GM19351 (cell line): ENCODE data around the gene CERS4.
"Not testable (repeated sequence)": the region's sequence is repeated elsewhere in the genome, so short reads cannot be mapped to it uniquely, and the experiment has no call there.

Experiments used
- ATAC-seq: cut with Tn5 transposase; IDR thresholded peaks from one replicate; pipeline ENCODE4 v1.9.1; 2021; ENCODE audit warnings: mild to moderate bottlenecking, moderate library complexity; ENCODE audit not compliant: unreplicated experiment

CERS4 gene

GRCh38 chr19:8208922-8209461, at the start of gene CERS4:
CERS4 (plus strand) TSS chr19:8209370; CDS start chr19:8251077, 41,707 bp downstream.
- peak; percentile 48 for ATAC-seq

DNA sequence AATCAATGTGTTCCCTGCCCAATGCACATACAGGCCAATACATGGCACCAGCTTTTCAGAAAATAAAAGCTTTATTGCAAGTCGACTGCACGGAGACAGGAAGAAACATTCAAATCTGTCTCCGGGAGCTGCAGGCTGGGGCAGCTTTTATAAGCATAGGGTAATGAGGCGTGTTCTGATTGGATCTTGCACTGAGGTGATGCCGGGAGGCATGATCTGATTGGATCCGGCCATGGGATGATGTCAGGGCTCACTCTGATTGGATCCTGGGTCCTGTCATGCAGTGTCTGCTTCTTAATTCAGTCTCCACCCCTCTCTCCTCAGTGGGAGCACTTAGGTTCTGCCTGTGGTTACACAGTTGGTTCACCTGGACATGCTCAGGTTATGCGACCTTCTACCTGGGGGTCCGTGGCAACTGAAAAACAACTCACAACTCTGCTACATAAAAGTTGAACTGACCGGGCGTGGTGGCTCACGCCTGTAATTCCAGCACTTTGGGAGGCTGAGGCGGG, 48.0 kb upstream of the CERS4 start:
- ATAC-seq, result no peak

DNA sequence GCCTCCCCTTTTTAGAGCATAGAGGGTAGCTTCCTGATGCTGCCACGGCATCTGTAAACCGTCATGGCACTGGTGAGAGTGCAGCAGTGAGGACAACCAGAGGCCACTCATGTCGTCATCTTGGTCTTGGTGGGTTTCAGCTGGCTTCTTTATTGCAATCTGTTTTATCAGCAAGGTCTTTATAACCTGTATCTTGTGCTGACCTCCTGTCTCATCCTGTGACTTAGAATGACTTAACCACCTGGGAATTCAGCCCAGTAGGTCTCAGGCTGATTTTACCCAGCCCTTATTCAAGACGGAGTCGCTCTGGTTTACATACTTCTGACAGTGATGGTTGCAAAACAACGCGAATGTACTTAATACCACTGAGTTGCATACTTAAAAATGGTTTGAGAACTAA, 45.4 kb upstream of the CERS4 start:
- no peak for ATAC-seq

DNA sequence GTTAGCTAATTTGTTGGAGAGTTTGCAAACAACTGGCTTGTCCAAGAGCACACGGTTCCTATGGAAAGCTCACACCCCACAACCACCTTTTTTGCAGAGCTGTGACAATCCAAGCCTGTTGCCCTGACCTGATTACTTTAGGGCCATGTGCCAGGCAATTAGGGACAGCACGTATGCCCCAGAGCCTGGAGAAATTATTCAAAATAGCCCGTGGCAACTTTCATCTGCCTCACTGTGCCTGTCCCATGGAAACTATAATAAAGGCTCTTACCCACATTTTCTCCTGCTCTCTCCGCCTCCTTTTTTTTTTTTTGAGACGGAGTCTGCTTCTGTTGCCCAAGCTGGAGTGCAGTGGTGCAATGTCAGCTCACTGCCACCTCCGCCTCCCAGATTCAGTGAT, 41.2 kb upstream of the CERS4 start:
- ATAC-seq, result no peak

GRCh38 chr19:8168537-8168936, 40.6 kb upstream of the CERS4 start:
- no peak for ATAC-seq

DNA sequence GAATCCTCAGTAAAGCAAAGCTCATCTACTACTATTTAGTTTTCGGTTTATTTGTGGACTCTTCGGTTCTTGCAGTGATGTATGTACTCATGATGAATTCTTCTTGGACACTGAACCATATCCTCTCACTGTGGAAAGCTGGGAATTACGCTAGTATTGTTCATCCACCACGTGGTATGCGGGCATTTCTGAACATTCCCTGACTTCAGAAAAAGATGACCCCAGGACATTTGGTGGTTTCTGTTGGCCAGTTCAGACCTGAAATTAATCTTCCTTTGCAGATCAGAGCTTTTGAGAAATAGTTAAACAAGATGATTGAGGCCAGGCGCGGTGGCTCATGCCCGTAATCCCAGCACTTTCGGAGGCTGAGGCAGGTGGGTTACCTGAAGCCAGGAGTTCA, 34.5 kb upstream of the CERS4 start:
- ATAC-seq, result no peak

DNA sequence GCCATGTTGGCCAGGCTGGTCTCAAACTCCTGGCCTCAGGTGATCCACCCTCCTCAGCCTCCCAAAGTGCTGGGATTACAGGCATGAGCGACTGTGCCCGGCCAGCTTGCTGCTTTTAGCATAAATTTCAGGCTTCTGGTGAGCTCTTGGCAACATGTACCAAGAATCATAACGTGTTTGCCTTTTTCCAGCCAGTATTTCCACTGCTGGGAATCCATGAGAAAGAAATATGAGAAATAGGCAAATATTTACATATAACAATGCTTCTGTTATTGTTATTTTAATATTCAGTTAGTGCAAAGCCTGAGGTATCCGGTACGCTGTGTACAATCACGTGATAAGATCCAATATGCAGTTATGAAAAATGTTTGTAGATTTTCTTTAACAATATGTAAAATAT, 29.2 kb upstream of the CERS4 start:
- ATAC-seq, result no peak

GRCh38 chr19:8184274-8184673, 24.9 kb upstream of the CERS4 start:
- ATAC-seq, result no peak

- ATAC-seq, result no peak
Measured at GRCh38 chr19:8185343-8186068, 23.7 kb upstream of the CERS4 start.

DNA sequence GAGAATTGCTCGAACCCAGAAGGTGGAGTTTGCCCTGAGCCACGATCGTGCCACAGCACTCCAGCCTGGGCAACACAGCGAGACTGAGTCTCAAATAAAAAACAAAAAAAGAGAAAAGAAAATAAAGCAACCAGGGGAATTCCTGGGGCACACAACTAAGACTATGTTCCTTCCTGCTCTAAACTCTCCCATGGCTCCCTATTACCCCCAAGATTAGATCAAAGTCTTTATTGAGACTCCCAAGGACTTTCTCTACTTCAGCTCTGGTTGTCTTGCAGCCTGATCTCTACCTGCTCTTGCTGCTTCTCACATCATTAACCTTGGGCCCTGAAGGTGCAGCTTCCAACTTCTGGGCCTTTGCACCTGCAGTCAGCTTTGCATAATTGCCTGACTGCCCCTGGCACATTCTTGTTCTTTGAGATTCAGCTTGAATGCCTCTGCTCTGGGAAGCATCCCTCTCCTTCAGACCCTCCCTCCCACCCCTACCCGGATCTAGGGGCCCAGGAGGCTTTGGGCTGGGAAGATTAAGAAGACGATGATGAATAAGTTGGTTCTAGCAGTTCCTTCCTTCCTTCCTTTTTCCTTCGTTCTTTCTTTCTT, 16.8 kb upstream of the CERS4 start:
- no peak for ATAC-seq

GRCh38 chr19:8194528-8195267, 14.5 kb upstream of the CERS4 start:
- no peak for ATAC-seq

- ATAC-seq, result no peak
Measured at GRCh38 chr19:8196271-8196927, 12.8 kb upstream of the CERS4 start.

DNA sequence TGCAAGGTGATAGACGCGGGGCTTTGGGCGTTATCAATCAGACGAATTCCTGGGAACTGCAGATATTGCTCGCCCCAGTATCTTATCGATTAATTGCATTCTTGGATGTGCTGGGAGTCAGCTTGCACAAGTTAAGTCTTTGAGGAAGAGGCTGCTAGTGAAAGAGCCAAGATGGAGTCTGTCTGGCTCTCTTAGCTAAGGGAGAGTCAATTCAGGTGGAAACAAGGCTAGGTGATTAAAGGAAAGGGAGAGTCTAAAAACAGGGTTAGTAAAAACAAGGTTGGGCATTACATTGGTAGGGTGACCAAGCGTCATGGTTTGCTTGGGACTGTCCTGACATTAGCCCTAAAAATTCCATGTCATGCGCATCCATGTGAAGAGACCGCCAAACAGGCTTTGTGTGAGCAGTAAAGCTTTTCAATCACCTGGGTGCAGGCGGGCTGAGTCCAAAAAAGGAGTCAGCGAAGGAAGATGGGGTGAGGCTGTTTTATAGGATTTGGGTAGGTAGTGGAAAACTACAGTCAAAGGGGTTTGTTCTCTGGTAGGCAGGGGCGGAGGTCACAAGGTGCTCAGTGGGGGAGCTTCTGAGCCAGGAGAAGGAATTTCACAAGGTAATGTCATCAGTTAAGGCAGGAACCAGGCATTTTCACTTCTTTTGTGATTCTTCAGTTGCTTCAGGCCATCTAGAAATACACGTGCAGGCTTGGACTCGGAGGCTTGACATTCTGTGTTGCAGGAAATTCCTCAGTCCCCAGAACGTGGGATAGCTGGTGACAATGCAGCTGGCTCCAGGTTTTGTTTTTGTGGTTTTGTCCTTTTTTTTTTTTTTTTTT, 5.7 kb upstream of the CERS4 start:
- ATAC-seq, result not testable (repeated sequence)

DNA sequence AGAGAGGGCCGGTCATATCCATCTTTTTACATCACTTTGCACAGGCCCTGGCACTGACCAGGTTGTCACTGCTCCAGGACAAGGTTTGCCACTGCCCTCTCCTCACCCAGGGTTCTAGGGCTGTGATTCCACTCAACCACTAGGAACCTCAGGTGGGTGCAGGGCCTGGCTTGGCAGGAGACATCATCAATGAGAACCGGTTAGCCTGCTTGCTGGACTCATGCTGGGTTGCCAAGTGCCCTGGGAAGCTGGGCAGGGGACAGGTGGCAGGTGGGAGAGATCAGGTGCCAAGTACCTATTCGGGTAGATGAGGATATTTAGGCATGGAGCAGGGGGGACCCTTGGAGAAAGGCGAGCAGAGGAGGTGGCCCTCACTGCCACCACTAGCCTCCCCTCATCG, 4.2 kb upstream of the CERS4 start:
- ATAC-seq, result no peak

DNA sequence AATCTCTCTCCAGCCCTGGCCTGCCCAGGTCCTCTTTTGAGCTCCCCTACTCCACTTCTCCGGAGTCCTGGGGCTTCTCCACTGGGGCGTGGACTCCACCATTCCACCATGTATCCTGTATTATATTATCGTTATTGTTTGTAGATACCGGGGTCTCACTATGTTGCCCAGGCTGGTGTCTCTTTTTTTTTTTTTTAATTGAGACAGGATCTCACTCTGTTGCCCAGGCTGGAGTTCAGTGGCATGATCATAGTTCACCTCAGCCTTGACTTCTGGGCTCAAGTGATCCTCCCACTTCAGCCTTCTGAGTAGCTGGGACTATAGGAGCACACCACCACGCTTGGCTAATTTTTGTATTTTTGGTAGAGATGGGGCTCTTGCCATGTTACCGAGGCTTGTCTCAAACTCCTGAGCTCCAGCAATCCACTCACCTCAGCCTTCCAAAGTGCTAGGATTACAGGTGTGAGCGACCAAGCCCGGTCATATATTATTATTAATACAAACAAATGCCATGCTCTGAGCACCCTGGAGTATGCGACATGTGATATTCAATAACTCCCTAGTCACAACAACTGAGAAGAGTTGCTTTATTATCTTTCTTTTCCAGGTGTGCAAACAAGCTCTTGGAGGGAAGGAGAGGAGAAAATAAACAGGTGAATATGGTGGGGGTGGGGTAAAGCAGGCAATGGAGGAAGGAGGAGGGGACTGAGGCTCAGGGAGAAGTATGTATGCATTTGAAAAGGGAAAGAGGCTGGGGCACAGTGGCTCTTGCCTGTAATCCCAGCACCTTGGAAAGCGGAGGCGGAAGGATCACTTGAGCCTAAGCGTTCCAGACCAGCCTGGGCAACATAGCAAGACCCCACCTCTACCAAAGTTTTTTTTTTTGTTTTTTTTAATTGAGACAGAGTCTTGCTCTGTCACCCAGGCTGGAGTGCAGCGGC, 2.8 kb upstream of the CERS4 start:
- ATAC-seq, result no peak

DNA sequence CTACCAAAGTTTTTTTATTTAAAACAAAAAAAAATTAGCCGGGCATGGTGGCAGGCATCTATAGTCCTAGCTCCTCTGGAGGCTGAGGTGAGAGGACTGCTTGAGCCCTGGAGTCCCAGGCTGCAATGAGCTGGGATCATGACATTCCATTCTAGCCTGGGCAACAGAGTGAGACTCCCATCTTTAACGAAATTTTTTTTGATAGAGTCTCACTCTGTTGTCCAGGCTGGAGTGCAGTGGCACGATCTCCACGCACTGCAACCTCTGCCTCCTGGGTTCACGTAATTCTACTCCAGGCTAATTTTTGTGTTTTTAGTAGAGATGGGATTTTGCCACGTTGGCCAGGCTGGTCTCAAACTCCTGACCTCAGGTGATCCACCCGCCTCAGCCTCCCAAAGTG, 1.8 kb upstream of the CERS4 start:
- ATAC-seq, result not testable (repeated sequence)

DNA sequence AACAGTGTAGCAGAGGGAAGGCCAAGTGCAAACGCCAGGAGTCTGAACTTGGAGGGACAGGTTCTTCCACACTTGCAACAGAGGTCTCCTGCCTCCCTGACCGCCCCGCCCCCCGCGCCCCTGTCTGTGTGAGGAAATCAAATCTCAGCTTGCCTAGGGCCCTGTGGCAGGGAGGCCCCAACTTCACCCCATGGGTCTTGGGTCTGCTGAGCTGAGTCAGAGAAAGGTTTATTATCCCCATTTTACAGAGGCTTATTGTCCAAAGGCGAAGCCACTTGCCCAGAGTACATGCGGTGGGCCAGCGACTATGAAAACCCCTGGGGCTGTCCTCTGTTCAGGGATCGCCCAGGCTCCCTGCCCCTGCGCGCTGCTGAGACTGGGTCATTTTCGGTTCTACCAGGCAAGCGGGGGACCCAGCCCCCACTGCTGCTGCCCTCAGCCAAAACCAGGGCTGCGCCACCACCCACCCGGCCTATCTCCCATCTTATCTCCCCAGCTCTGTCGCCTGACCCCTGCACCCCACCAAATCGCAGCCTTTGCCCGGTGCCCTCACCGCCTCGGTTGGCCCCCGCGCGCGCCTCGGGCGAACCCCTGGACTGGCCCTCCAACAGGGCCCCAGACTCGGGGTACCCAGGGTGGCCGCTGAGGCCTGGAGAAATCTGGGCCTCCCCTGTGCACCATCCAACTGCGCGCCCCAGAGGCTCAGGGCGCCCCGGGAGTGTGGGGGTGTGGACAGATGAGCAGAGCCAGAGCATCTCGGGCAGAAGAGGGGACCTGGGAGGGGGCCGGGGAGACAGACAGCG, 850 bp upstream of the CERS4 start:
- ATAC-seq, result no peak
